Osteocyte (in vitro differentiated cells): ENCODE data around the gene OPN1SW. TPM values are rescaled to one million over a fixed set of nuclear protein-coding genes. Genes with fewer than 3 reads are reported as not detected.

Experiments
- DNase-seq: peaks from one replicate; pipeline ENCODE4 v3.0.0; 2021; ENCODE audit warnings: mixed read lengths; ENCODE audit not compliant: unreplicated experiment; ENCODE audit errors: extremely low spot score
- H3K27ac Mint-ChIP-seq: one replicate; pipeline ENCODE4 v1.8.0; 2021; ENCODE audit warnings: mild to moderate bottlenecking, mixed read lengths; ENCODE audit not compliant: unreplicated experiment
- H3K27me3 Mint-ChIP-seq: one replicate; pipeline ENCODE4 v1.8.0; 2021; ENCODE audit warnings: mixed read lengths; ENCODE audit not compliant: unreplicated experiment
- H3K36me3 Mint-ChIP-seq: one replicate; pipeline ENCODE4 v1.8.0; 2021; ENCODE audit warnings: mixed read lengths; ENCODE audit not compliant: unreplicated experiment
- H3K4me1 Mint-ChIP-seq: one replicate; pipeline ENCODE4 v1.8.0; 2021; ENCODE audit warnings: mixed read lengths; ENCODE audit not compliant: unreplicated experiment
- H3K4me3 Mint-ChIP-seq: one replicate; pipeline ENCODE4 v1.8.0; 2021; ENCODE audit warnings: mild to moderate bottlenecking, moderate library complexity, mixed read lengths; ENCODE audit not compliant: unreplicated experiment
- H3K9me3 Mint-ChIP-seq: one replicate; pipeline ENCODE4 v1.8.0; 2021; ENCODE audit warnings: mixed read lengths; ENCODE audit not compliant: unreplicated experiment
- CTCF ChIP-seq: fragments of 200-600 bp; sonication (generic); IDR thresholded peaks from 2 replicates; pipeline ENCODE4 v1.5.0; 2021; ENCODE audit warnings: antibody characterized with exemption, mild to moderate bottlenecking, moderate library complexity
- total RNA-seq: library from RNA; stranded (reverse); gene quantifications from 2 replicates; pipeline ENCODE4 v1.2.1, GENCODE V29; 2021

Gene OPN1SW
- total RNA-seq, 1 donor from 2014 or later, result not detected

GRCh38 chr7:128731184-128731583 is 44.4 kb downstream of the OPN1SW start:
- H3K9me3 Mint-ChIP-seq, result no peaks in the 10 kb centered on the region
- no peaks in the 10 kb centered on the region for H3K36me3 Mint-ChIP-seq
- no peak for DNase-seq
- no peaks in the 10 kb centered on the region for H3K27me3 Mint-ChIP-seq
- no peak for TF ChIP-seq CTCF
- no peak overlapping the region for H3K4me3 Mint-ChIP-seq
- peaks cover 26% of the 10 kb centered on the region for H3K4me1 Mint-ChIP-seq
- H3K27ac Mint-ChIP-seq, result no peak overlapping the region

- no peak for TF ChIP-seq CTCF
These were observed 46.1 kb downstream of the OPN1SW start for GRCh38 chr7:128729494-128729893.

GRCh38 chr7:128728598-128728997 is 47.0 kb downstream of the OPN1SW start:
- Mint-ChIP-seq H3K36me3 (no peaks in the 10 kb centered on the region), H3K9me3 (no peaks in the 10 kb centered on the region), H3K4me1 (peaks cover 26% of the 10 kb centered on the region), H3K27me3 (no peaks in the 10 kb centered on the region), H3K4me3 (peak overlapping the region; percentile 58), H3K27ac (peak overlapping the region; percentile 86)
- DNase-seq, result no peak
- no peak for TF ChIP-seq CTCF

More at GRCh38 chr7:128729494-128729893, 46.1 kb downstream of the OPN1SW start:
- Mint-ChIP-seq H3K36me3 (no peaks in the 10 kb centered on the region), H3K27ac (peak overlapping the region; percentile 86), H3K4me3 (no peak overlapping the region), H3K4me1 (peaks cover 26% of the 10 kb centered on the region), H3K27me3 (no peaks in the 10 kb centered on the region), H3K9me3 (no peaks in the 10 kb centered on the region)
- DNase-seq, result no peak

- Mint-ChIP-seq H3K36me3 (no peaks in the 10 kb centered on the region), H3K27ac (peak overlapping the region; percentile 4), H3K9me3 (no peaks in the 10 kb centered on the region), H3K4me3 (no peak overlapping the region), H3K27me3 (no peaks in the 10 kb centered on the region), H3K4me1 (peaks cover 26% of the 10 kb centered on the region)
- no peak for TF ChIP-seq CTCF
- DNase-seq, result no peak
These were observed 48.4 kb downstream of the OPN1SW start for GRCh38 chr7:128727239-128727638.

GRCh38 chr7:128726737-128727072 is 48.9 kb downstream of the OPN1SW start:
- Mint-ChIP-seq H3K27ac (no peak overlapping the region), H3K4me1 (peaks cover 26% of the 10 kb centered on the region), H3K27me3 (no peaks in the 10 kb centered on the region), H3K4me3 (no peak overlapping the region), H3K9me3 (no peaks in the 10 kb centered on the region), H3K36me3 (no peaks in the 10 kb centered on the region)
- no peak for DNase-seq
- no peak for TF ChIP-seq CTCF
